ENCODE results near the gene TAF1D. TPM values are rescaled to one million over a fixed set of nuclear protein-coding genes. Genes with fewer than 3 reads are reported as not detected.
A peak's percentile ranks its signal among the peaks of the same experiment; 100 is the strongest.
"Not testable (repeated sequence)": the region's sequence is repeated elsewhere in the genome, so short reads cannot be mapped to it uniquely, and the experiment has no call there.

TAF1D gene
- total RNA-seq, 1 experiment from 2014 or later: 429 TPM

DNA sequence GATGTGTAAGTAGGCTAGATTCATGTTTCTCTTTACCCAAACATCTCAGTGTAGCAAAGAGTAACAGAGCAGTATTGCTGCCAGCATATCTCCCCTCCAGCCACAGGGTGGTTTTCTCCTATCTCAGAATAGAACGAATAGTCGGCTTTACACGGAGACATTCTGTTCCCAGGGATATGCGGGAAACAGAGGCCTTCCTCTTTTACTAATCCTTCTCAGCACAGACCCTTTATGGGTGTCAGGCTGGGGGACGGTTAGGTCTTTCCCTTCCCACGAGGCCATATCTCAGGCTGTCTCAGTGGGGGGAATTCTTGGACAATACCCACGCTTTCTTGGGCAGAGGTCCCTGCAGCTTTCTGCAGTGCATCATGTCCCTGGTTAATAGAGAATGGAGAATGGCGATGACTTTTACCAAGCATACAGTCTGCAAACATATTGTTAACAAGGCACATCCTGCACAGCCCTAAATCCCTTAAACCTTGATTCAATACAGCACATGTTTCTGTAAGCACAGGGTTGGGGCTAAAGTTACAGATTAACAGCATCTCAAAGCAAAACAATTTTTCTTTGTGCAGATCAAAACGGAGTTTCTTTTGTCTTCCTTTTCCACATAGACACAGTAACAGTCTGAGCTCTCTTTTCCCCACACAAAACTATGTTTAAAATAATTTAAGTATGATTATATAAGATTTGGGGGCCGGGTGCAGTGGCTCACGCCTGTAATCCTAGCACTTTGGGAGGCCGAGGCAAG is 3.9 kb upstream of the TAF1D start:
- H3K4me3 ChIP-seq (ENCODE audit: low read length); H4K20me1 ChIP-seq (ENCODE audit: insufficient read depth, low read depth, low read length); H3K4me1 ChIP-seq (ENCODE audit: low read length); H3K27me3 ChIP-seq (ENCODE audit: low read length); H3K9me2 ChIP-seq (replicated peaks; ENCODE audit: insufficient read depth, low read length); H3K4me2 ChIP-seq (ENCODE audit: low read depth, low read length, poor library complexity, severe bottlenecking); H3K9ac ChIP-seq (ENCODE audit: low read length); H2AFZ ChIP-seq (ENCODE audit: low read length); H3K9me3 ChIP-seq (ENCODE audit: low read length); DNase-seq; H3K27ac ChIP-seq (ENCODE audit: low read length): not testable (repeated sequence)
- peaks cover 15% of the 10 kb centered on the region for H3K36me3 ChIP-seq (ENCODE audit: insufficient read depth, low read length)
- peaks cover 51% of the 10 kb centered on the region for H3K79me2 ChIP-seq (ENCODE audit: low read length)

DNA sequence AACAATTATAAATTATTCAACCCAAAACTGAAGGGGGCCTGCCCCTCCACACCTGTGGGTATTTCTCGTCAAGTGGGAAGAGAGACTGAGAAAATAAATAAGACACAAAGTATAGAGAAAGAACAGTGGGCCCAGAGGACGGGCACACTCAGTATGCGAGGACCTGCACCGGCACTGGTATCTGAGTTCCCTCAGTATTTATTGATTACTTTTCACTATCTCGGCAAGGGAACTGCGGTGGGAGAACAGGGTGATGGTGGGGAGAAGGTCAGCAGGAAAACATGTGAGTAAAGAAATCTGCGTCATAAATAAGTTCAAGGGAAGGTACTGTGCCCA is 3.3 kb upstream of the TAF1D start:
- Histone ChIP-seq H3K4me3 (ENCODE audit: low read length) (no peak overlapping the region), H2AFZ (ENCODE audit: low read length) (no peak overlapping the region), H4K20me1 (ENCODE audit: insufficient read depth, low read depth, low read length) (peaks cover 11% of the 10 kb centered on the region), H3K27me3 (ENCODE audit: low read length) (no peaks in the 10 kb centered on the region), H3K79me2 (ENCODE audit: low read length) (peaks cover 57% of the 10 kb centered on the region), H3K27ac (ENCODE audit: low read length) (no peak overlapping the region), H3K9me3 (ENCODE audit: low read length) (no peaks in the 10 kb centered on the region), H3K36me3 (ENCODE audit: insufficient read depth, low read length) (peaks cover 20% of the 10 kb centered on the region), H3K9ac (ENCODE audit: low read length) (no peak overlapping the region), H3K9me2 (replicated peaks; ENCODE audit: insufficient read depth, low read length) (no peaks in the 10 kb centered on the region), H3K4me1 (ENCODE audit: low read length) (peaks cover 11% of the 10 kb centered on the region), H3K4me2 (ENCODE audit: low read depth, low read length, poor library complexity, severe bottlenecking) (no peak overlapping the region)
- DNase-seq: no peak

DNA sequence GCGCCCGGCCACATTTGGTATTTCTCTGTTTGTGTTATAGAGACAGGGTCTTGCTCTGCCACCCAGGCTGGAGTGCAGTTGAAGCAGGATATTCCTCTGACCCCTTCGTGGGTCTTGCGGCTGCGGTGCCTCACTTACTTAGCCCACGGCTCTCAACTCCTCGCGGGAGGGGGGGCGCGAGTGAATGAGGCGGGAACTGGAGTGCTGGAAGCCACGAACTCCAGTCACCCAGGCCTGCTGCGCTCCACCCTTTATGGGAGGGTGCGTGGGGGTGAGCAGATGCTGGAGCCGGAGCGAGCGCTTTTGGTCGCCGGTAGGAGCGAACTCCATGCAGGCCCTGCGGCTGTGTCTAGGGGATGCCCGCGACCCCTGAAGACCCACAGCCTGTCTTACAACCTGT is 2.0 kb upstream of the TAF1D start:
- H3K4me1 ChIP-seq (ENCODE audit: low read length): peaks cover 24% of the 10 kb centered on the region
- H3K9me2 ChIP-seq (replicated peaks; ENCODE audit: insufficient read depth, low read length): no peaks in the 10 kb centered on the region
- H3K4me3 ChIP-seq (ENCODE audit: low read length): no peak overlapping the region

DNA sequence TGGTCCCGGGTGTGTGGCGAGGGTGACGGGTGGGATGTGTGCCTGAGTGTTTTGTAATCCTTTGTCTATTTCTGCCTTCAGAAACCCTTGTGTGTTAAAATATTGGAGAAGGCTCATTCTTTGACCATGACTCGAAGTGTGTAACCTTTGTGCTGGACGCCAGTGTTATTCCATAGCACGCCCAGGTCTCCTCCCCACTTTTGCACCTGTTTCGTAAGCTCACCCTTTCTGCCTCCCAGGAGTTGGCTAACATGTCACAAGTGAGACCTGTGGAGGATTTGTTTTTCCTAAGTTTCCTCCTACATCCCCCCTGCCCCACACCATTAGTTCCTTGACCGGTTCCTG is 559 bp upstream of the TAF1D start:
- H3K27ac ChIP-seq (ENCODE audit: low read length): peak overlapping the region; percentile 85
- peak overlapping the region; percentile 85 for H3K9ac ChIP-seq (ENCODE audit: low read length)
- peak overlapping the region; percentile 79 for H3K4me3 ChIP-seq (ENCODE audit: low read length)
- peaks cover 39% of the 10 kb centered on the region for H3K4me1 ChIP-seq (ENCODE audit: low read length)
- H3K4me2 ChIP-seq (ENCODE audit: low read depth, low read length, poor library complexity, severe bottlenecking): peak overlapping the region; percentile 92
- H4K20me1 ChIP-seq (ENCODE audit: insufficient read depth, low read depth, low read length): peaks cover 38% of the 10 kb centered on the region
- H3K9me3 ChIP-seq (ENCODE audit: low read length): no peaks in the 10 kb centered on the region
- H3K9me2 ChIP-seq (replicated peaks; ENCODE audit: insufficient read depth, low read length): no peaks in the 10 kb centered on the region
- H3K36me3 ChIP-seq (ENCODE audit: insufficient read depth, low read length): peaks cover 48% of the 10 kb centered on the region
- DNase-seq: no peak
- H2AFZ ChIP-seq (ENCODE audit: low read length): peak overlapping the region; percentile 97
- peaks cover 85% of the 10 kb centered on the region for H3K79me2 ChIP-seq (ENCODE audit: low read length)
- no peaks in the 10 kb centered on the region for H3K27me3 ChIP-seq (ENCODE audit: low read length)

More for the DNA sequence above, 2.0 kb upstream of the TAF1D start:
- Histone ChIP-seq H2AFZ (ENCODE audit: low read length) (no peak overlapping the region), H3K4me2 (ENCODE audit: low read depth, low read length, poor library complexity, severe bottlenecking) (no peak overlapping the region), H3K79me2 (ENCODE audit: low read length) (peaks cover 70% of the 10 kb centered on the region), H3K27me3 (ENCODE audit: low read length) (no peaks in the 10 kb centered on the region), H3K9ac (ENCODE audit: low read length) (no peak overlapping the region), H3K27ac (ENCODE audit: low read length) (no peak overlapping the region), H3K36me3 (ENCODE audit: insufficient read depth, low read length) (peaks cover 34% of the 10 kb centered on the region), H3K9me3 (ENCODE audit: low read length) (no peaks in the 10 kb centered on the region), H4K20me1 (ENCODE audit: insufficient read depth, low read depth, low read length) (peaks cover 24% of the 10 kb centered on the region)
- DNase-seq: no peak

DNA sequence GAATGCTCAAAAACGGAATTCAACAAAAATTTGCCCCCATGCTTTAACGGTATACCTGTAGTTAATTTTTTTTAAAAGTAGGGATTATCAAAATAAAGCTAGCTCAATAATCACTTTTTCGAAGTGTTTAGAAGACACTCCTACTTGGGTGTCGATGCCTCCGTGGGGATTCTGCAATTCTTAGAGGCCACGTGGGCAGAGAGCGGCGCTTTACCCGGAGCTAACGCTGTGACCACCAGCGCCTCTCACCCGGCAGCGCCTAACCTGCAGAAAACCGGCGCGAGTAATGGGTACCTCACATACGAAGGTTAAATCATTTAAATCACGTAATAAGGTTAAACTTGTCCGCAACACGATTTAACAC is 583 bp downstream of the TAF1D start:
- no peaks in the 10 kb centered on the region for H3K9me2 ChIP-seq (replicated peaks; ENCODE audit: insufficient read depth, low read length)
- peaks cover 49% of the 10 kb centered on the region for H4K20me1 ChIP-seq (ENCODE audit: insufficient read depth, low read depth, low read length)
- H3K27ac ChIP-seq (ENCODE audit: low read length): peak overlapping the region; percentile 85
- peak; percentile 94 for DNase-seq
- peak overlapping the region; percentile 79 for H3K4me3 ChIP-seq (ENCODE audit: low read length)
- peaks cover 59% of the 10 kb centered on the region for H3K36me3 ChIP-seq (ENCODE audit: insufficient read depth, low read length)
- H3K9ac ChIP-seq (ENCODE audit: low read length): peak overlapping the region; percentile 85
- peaks cover 91% of the 10 kb centered on the region for H3K79me2 ChIP-seq (ENCODE audit: low read length)
- no peaks in the 10 kb centered on the region for H3K27me3 ChIP-seq (ENCODE audit: low read length)
- no peaks in the 10 kb centered on the region for H3K9me3 ChIP-seq (ENCODE audit: low read length)
- peaks cover 50% of the 10 kb centered on the region for H3K4me1 ChIP-seq (ENCODE audit: low read length)
- peak overlapping the region; percentile 92 for H3K4me2 ChIP-seq (ENCODE audit: low read depth, low read length, poor library complexity, severe bottlenecking)
- no peak overlapping the region for H2AFZ ChIP-seq (ENCODE audit: low read length)

DNA sequence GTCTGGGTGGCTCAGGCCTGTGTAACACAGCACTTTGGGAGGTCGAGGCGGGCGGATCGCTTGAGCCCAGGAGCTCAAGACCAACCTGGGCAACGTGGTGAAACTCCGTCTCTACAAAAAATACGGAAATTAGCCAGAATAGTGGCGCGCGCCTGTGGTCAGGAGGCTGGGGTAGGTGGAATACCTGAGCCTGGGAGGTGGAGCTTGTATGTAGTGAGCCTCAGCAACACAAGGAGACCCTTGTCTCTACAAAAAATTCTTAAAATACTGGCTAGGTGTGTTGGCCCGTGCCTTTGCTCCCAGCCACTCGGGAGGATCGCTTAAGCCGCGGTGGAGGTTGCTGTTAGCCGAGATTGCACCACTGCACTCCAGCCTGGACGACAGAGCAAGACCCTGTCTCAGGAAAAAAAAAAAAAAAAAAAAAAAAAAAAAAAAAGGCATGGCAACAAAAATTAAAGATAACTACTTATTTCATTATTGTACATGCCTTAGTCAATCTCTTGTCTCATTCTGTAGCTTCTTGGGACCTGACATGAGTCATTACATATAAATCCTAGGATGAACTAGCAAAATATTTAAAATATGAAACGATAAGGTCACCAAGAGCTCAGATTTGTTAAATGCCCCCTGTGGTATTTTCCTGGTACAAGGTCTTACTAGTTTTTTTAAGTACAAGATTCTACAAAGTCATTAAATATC is 1.1 kb downstream of the TAF1D start:
- peak overlapping the region; percentile 85 for H3K27ac ChIP-seq (ENCODE audit: low read length)
- peaks cover 65% of the 10 kb centered on the region for H3K36me3 ChIP-seq (ENCODE audit: insufficient read depth, low read length)
- peaks cover 55% of the 10 kb centered on the region for H4K20me1 ChIP-seq (ENCODE audit: insufficient read depth, low read depth, low read length)
- peak overlapping the region; percentile 85 for H3K9ac ChIP-seq (ENCODE audit: low read length)
- no peaks in the 10 kb centered on the region for H3K27me3 ChIP-seq (ENCODE audit: low read length)
- H2AFZ ChIP-seq (ENCODE audit: low read length): no peak overlapping the region
- no peaks in the 10 kb centered on the region for H3K9me2 ChIP-seq (replicated peaks; ENCODE audit: insufficient read depth, low read length)
- H3K4me1 ChIP-seq (ENCODE audit: low read length): peaks cover 56% of the 10 kb centered on the region
- peaks cover 96% of the 10 kb centered on the region for H3K79me2 ChIP-seq (ENCODE audit: low read length)
- DNase-seq: peak; percentile 91
- peak overlapping the region; percentile 79 for H3K4me3 ChIP-seq (ENCODE audit: low read length)
- peak overlapping the region; percentile 92 for H3K4me2 ChIP-seq (ENCODE audit: low read depth, low read length, poor library complexity, severe bottlenecking)
- H3K9me3 ChIP-seq (ENCODE audit: low read length): no peaks in the 10 kb centered on the region

DNA sequence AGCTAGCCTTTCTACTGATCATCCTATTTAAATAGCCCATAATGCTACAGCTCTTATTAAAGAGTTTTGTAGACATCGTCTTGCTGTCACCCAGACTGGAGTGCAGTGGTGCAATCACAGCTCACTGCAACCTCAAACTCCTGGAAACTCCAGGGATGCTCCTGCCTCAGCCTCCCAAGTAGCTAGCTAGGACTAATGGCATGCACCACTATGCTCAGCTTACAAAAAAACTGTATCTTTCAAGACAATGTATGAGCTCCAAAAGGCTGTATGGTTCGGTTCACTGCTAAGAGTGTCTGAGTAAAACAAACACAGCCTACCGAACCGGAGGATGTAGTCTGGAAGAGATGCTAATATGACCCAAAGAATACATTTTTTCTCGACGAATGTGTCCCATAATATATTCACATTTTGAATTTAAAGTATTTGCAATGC is 2.6 kb downstream of the TAF1D start:
- H3K36me3 ChIP-seq (ENCODE audit: insufficient read depth, low read length): peaks cover 73% of the 10 kb centered on the region
- peaks cover 71% of the 10 kb centered on the region for H3K4me1 ChIP-seq (ENCODE audit: low read length)
- peak overlapping the region; percentile 85 for H3K9ac ChIP-seq (ENCODE audit: low read length)
- H3K27me3 ChIP-seq (ENCODE audit: low read length): no peaks in the 10 kb centered on the region
- H3K27ac ChIP-seq (ENCODE audit: low read length): peak overlapping the region; percentile 85
- H4K20me1 ChIP-seq (ENCODE audit: insufficient read depth, low read depth, low read length): peaks cover 70% of the 10 kb centered on the region
- no peaks in the 10 kb centered on the region for H3K9me3 ChIP-seq (ENCODE audit: low read length)
- H3K4me3 ChIP-seq (ENCODE audit: low read length): peak overlapping the region; percentile 79
- peak overlapping the region; percentile 92 for H3K4me2 ChIP-seq (ENCODE audit: low read depth, low read length, poor library complexity, severe bottlenecking)
- peak; percentile 59 for DNase-seq
- H3K79me2 ChIP-seq (ENCODE audit: low read length): peaks cover 99% of the 10 kb centered on the region
- no peaks in the 10 kb centered on the region for H3K9me2 ChIP-seq (replicated peaks; ENCODE audit: insufficient read depth, low read length)
- no peak overlapping the region for H2AFZ ChIP-seq (ENCODE audit: low read length)

DNA sequence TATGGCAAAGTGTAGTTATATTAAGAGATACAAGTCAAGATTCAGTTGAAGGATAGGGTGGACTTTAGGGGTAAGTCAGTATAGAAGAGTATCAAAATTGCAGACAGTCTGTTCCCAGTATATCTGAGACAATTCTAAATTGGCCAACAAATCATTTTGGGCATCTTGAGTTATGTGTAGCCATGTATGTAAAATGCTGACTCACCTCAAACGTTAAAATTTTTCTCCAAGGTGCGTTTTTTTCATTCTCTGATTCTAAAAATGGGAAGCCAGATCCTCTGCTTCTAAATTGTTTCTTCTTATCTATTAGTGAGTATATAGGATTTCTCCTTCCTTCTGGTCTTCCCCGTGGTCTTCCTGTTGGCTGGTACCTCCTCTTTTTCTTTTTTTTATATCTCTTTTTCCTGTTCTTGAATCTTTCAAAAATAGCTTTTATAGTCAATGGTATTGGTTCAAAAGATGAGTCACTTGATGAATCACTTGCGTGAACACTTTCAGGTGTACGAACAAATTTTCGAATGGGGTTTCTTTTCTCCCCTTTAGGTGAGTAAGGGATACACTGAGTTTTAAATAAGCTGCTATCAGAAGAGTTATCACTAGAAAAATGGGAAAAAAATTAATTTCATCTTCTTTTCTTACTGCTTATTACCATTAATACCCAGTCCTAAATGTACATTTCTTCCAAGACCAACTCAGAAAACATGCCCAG is 3.2 kb downstream of the TAF1D start:
- Histone ChIP-seq H3K9ac (ENCODE audit: low read length) (peak overlapping the region; percentile 85), H3K79me2 (ENCODE audit: low read length) (peaks cover 99% of the 10 kb centered on the region), H3K27ac (ENCODE audit: low read length) (peak overlapping the region; percentile 85), H3K4me3 (ENCODE audit: low read length) (peak overlapping the region; percentile 79), H3K4me1 (ENCODE audit: low read length) (peaks cover 71% of the 10 kb centered on the region), H2AFZ (ENCODE audit: low read length) (no peak overlapping the region), H3K27me3 (ENCODE audit: low read length) (no peaks in the 10 kb centered on the region), H3K36me3 (ENCODE audit: insufficient read depth, low read length) (peaks cover 78% of the 10 kb centered on the region), H3K9me2 (replicated peaks; ENCODE audit: insufficient read depth, low read length) (no peaks in the 10 kb centered on the region), H4K20me1 (ENCODE audit: insufficient read depth, low read depth, low read length) (peaks cover 76% of the 10 kb centered on the region), H3K4me2 (ENCODE audit: low read depth, low read length, poor library complexity, severe bottlenecking) (peak overlapping the region; percentile 92), H3K9me3 (ENCODE audit: low read length) (no peaks in the 10 kb centered on the region)
- peak; percentile 62 for DNase-seq
